SKM-1 treated with dmso at 0.1 percent for 144 hours (cell line): ENCODE data around the gene MINDY2.

ENCODE experiments used
- DNase-seq: peaks from one replicate; lab custom pipeline; 2025; ENCODE audit not compliant: unreplicated experiment; lab: John Stamatoyannopoulos, UW

The MINDY2 gene

GRCh38 chr15:58880320-58880719 lies 109.2 kb downstream of the MINDY2 start:
- no peak for DNase-seq

- DNase-seq: no peak
Measured at GRCh38 chr15:58882243-58882642, 111.1 kb downstream of the MINDY2 start.

- DNase-seq: peak; percentile 33
Measured at GRCh38 chr15:58883926-58884325, 112.8 kb downstream of the MINDY2 start.

- no peak for DNase-seq
Measured at GRCh38 chr15:58886921-58887320, 115.8 kb downstream of the MINDY2 start.

GRCh38 chr15:58889363-58889762 lies 118.3 kb downstream of the MINDY2 start:
- no peak for DNase-seq

GRCh38 chr15:58898150-58898680 lies 127.1 kb downstream of the MINDY2 start:
- DNase-seq: no peak

GRCh38 chr15:58900631-58901030 lies 129.5 kb downstream of the MINDY2 start:
- DNase-seq: no peak

GRCh38 chr15:58908550-58909309 lies 137.6 kb downstream of the MINDY2 start:
- DNase-seq: no peak

- DNase-seq: no peak
Measured at GRCh38 chr15:58909616-58910015, 138.5 kb downstream of the MINDY2 start.

- no peak for DNase-seq
Measured at GRCh38 chr15:58910456-58910855, 139.4 kb downstream of the MINDY2 start.
